KOPT-K1 (cell line): ENCODE results near the gene ACTL7A.

Experiments used
- H3K27ac ChIP-seq: fragments of 200-600 bp; sonication (generic); 2 replicates; pipeline ENCODE4 v1.5.1; 2016; ENCODE audit warnings: antibody characterized with exemption, mild to moderate bottlenecking, low read depth, low read length; ENCODE audit not compliant: poor library complexity, severe bottlenecking
- H3K36me3 ChIP-seq: fragments of 200-600 bp; sonication (generic); 2 replicates; pipeline ENCODE4 v1.5.1; 2017; ENCODE audit warnings: antibody characterized with exemption, mild to moderate bottlenecking, low read length, moderate library complexity; ENCODE audit not compliant: insufficient read depth
- H3K9me3 ChIP-seq: fragments of 200-600 bp; sonication (generic); 2 replicates; pipeline ENCODE4 v1.5.1; 2017; ENCODE audit warnings: antibody characterized with exemption, low read length, mild to moderate bottlenecking; ENCODE audit not compliant: insufficient read depth, poor library complexity, severe bottlenecking

The ACTL7A gene, protein sequence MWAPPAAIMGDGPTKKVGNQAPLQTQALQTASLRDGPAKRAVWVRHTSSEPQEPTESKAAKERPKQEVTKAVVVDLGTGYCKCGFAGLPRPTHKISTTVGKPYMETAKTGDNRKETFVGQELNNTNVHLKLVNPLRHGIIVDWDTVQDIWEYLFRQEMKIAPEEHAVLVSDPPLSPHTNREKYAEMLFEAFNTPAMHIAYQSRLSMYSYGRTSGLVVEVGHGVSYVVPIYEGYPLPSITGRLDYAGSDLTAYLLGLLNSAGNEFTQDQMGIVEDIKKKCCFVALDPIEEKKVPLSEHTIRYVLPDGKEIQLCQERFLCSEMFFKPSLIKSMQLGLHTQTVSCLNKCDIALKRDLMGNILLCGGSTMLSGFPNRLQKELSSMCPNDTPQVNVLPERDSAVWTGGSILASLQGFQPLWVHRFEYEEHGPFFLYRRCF

DNA sequence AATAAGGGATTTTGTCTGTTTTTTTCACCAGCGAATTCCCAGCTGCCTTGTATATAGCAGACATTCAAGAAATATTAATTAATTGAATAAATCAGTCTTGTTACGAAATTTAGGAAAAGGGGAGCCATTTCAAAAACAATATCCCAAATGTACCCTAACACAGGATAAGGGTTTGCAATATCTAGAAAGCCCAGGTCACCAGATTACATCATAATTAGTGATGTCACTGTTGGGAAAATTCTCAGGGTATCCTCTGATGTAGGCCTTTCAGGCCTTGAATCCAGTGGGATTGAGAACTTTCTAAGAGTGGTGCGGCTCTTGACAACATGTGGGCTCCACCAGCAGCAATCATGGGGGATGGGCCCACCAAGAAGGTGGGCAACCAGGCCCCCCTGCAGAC, at the start of gene ACTL7A:
TSS of gene ACTL7A (plus strand) at position 270 of the 400 bp plus-strand sequence. CDS start at position 327, 57 bp downstream.
- H3K9me3 ChIP-seq = no peaks in the 10 kb centered on the region
- H3K36me3 ChIP-seq = no peaks in the 10 kb centered on the region
- H3K27ac ChIP-seq = no peak within 1 kb of the TSS

DNA sequence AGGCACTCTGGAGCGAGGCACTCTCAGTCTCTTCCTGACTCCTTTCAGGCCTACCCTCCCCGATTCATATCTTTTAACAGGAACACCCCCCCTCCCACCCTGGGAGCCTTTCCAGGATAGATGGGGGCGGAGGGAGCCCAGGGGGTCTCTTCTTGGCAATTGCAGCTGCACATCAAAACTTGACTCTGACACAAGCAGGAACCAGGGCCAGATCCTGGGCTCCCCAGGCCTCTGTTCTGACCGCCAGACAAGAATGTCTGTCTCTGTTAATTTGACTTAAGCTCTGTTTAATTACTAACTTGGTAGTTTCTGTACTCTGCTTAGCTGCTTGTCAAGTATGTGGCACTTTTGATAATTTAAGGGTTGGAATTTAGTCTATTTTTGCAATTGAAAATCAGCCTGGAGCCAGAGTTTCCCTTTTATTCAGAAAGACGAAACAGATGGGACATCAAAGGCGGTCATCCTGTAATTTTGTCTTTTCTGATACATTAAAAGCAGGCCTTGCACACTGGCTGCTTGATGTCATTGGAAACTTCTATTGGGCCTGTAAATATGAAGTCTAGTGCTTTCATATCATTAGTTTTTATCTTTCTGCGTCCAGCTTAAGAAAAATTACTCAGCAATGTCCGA, 49.6 kb upstream of the ACTL7A start:
- H3K27ac ChIP-seq = no peak overlapping the region

DNA sequence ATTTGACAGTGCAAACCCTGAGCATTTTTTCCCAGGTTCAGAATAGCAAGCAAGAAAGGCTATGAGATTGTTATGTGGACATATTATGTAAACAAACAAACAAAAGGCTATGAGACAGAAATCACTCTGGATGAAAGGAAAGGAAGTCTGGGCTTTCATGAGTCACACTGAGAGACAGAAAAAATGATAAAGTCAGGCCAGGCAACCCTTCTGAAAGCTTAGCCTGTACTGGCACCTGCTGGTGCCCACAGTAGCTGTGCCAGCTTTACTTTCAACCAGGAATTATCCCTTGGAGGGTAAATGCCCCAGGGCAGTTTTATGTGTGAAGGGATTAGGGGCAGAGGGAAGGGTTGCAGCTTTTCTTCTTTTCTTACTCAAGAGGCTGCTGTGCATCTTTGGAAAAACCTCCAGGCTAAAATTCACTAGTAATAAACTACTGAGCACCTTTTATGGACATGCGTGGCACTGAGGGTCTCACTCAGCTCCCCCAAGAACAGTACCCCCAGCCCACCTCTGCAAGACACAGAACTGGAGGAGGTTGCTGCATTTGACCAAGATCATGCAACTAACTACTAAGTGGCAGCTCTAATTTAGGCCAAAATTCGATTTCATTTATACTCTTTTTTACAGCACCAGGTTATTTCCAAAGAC, 48.0 kb upstream of the ACTL7A start:
- Histone ChIP-seq H3K36me3 (no peaks in the 10 kb centered on the region), H3K27ac (no peak overlapping the region), H3K9me3 (no peaks in the 10 kb centered on the region)

More for the DNA sequence above, 49.6 kb upstream of the ACTL7A start:
- H3K9me3 ChIP-seq = no peaks in the 10 kb centered on the region
- H3K36me3 ChIP-seq = no peaks in the 10 kb centered on the region

DNA sequence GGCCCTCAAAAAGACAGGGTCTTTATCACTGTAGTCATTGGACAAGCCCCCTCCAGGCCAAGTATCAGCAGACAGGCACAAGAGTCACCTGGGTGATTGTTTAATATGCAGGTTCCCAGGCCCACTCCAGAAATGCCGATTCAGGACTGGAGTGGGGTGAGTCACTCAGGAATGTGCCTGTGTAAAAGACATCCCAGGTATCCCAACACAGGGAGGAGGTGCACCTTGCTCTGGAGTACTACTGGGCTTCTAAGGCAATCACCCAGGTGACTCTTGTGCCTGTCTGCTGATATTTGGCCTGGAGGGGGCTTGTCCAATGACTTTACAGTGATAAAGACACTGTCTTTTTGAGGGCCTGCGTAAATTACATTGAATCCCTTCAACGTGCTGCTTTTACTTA, 46.9 kb upstream of the ACTL7A start:
- no peaks in the 10 kb centered on the region for H3K9me3 ChIP-seq
- no peak overlapping the region for H3K27ac ChIP-seq
- H3K36me3 ChIP-seq = no peaks in the 10 kb centered on the region

DNA sequence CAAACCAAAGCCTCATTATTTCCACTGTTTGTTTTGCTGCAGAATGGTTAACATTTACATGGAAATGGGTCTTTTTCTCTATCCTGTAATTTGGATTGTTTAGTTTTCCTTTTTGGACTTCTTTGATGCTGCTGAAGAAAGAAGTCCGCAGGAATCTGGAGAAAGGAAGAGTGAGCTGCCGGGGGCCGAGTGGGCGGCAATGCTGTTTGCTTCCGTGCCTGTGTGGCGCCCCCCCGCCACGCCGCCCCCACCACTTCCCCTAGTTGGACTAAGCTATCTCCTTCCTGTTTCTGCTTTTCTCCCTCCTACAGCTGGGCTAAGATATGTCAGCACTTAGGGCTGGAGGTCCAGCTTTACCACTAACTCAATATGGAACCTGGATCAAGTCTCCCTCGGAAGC, 46.0 kb upstream of the ACTL7A start:
- Histone ChIP-seq H3K36me3 (no peaks in the 10 kb centered on the region), H3K27ac (no peak overlapping the region), H3K9me3 (no peaks in the 10 kb centered on the region)

DNA sequence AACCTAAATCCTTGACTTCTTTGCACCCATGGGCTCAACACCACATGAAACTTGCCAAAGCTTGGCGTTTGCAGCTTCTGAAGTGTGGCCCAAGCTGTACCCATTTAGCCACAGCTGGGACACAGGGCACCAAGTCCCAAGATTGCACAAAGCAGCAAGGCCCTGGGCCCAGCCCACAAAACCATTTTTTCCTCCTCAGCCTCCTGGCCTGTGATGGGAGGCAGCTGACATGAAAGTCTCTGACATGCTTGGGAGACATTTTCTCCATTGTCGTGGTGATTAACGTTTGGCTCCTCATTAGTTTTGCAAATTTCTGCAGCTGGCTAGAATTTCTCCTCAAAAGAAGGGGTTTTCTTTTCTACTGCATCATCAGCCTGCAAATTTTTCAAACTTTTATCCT, 38.2 kb upstream of the ACTL7A start:
- no peak overlapping the region for H3K27ac ChIP-seq
- no peaks in the 10 kb centered on the region for H3K36me3 ChIP-seq
- H3K9me3 ChIP-seq = peaks cover 10% of the 10 kb centered on the region

DNA sequence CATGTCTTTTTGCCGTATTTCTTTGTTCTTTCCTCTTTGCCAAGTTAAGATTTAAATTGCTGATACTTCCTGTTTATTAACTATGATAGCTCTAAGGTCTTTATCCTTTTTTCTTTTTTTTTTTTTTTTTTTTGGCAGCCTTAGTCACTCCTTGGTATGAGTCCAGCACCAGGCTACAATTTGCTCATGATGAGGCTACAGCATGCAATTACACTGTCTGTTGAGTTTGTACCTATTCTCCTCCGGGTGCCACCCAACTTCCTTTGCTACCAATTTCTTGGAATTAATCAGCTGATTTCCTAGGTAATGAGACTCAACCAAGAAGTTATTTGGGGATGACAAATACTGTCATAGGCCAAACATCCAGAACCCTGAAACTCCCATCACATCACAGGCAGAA, 31.8 kb upstream of the ACTL7A start:
- H3K9me3 ChIP-seq = no peaks in the 10 kb centered on the region
- no peak overlapping the region for H3K27ac ChIP-seq
- no peaks in the 10 kb centered on the region for H3K36me3 ChIP-seq

DNA sequence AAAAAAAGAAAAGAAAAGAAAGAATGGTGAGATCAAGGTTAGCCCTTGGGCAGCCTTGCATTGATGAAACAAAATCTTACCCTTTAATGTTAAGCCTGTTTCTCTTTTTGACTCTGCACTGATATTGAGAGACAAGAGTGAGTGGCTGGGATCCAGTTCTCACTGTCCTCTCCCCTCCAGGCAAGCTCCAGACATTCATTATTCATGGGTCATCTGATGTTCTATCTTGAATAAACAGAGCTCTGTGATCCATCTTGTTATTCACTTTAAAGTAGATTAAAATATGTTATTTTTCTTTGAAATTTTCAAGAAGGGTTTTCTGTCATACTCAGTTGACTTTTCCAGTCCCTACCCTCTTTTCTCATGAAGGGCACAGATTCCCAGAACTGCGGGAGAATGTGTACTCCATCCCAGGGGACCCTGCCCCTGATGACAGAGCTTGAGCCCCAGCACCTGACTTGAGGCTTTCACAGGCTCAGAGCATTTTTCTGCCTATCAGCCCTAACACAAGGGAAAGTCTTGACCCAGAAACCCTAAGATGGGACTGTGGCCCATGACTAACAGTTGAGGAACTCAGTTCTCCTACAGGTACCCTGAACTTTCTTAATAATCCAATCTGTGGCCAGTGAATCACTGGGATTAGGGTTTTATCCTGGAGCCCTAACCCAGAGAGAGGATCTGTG, 30.4 kb upstream of the ACTL7A start:
- no peak overlapping the region for H3K27ac ChIP-seq
- H3K36me3 ChIP-seq = no peaks in the 10 kb centered on the region
- H3K9me3 ChIP-seq = no peaks in the 10 kb centered on the region

DNA sequence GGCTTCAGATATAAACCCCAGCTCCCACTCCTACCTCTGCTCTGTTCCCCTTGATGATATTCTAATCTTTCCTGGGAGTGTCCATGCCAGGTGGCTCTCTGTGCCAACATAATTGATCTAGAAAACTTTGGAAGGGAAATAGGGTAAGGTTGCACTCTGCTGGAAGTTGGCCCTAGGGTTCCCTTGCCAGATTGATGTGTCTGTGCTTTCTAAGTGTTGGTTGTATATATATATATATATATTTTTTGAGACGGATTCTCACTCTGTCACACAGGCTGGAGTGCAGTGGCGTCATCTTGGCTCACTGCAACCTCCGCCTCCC, 29.9 kb upstream of the ACTL7A start:
- Histone ChIP-seq H3K9me3 (no peaks in the 10 kb centered on the region), H3K27ac (no peak overlapping the region), H3K36me3 (no peaks in the 10 kb centered on the region)

DNA sequence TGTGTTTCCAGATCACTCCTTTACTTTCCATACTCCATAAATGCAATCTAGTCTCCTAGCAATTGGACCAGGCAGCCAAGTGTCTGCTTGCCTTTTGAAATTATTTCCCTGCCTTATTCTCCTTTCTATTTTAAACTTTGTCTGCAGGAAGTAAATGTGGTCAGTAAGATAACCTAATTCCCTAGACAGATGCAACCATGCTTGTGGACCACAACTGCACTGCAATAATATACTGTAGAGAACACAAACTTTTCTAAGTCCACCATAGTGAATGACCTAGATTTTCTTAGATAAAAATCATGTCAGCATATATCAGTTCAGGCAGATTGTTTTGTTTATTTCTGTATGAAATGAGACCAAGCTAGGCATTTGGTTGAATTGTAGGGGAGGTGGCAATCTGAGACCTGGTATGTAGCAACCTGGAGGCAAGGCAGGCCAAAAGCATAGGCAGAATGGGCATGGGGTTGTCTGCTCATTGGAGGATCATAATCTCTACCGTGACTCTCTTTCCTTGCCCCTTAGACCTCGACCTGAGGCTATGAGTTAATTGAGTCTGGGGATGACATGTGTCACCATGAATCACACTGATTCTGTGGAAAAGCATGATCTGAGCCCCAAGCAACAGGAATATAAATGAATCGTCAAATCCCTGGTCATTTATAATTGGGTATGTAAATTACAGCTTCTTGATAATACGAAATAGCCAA, 27.0 kb upstream of the ACTL7A start:
- H3K36me3 ChIP-seq = no peaks in the 10 kb centered on the region
- no peak overlapping the region for H3K27ac ChIP-seq
- H3K9me3 ChIP-seq = no peaks in the 10 kb centered on the region

DNA sequence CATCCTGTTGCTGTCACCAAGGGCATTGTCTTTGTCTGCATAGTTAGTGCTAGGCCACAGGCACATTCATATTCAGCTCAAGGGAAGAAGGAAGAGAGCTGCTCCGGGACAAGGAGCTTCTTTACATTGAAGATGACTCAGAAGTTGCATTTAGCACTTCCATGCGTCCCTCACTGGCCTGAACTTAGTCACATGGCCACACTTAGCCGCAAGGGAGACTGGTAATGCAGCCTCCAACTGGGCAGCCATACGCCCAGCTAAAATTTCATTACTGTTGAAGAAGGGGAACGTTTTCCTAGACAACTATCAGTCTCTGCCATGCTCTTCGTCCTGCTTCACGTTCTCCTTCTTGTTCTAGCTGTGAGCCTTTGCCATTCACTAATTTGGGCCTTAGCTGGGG, 26.2 kb upstream of the ACTL7A start:
- H3K9me3 ChIP-seq = no peaks in the 10 kb centered on the region
- H3K27ac ChIP-seq = no peak overlapping the region
- H3K36me3 ChIP-seq = no peaks in the 10 kb centered on the region

DNA sequence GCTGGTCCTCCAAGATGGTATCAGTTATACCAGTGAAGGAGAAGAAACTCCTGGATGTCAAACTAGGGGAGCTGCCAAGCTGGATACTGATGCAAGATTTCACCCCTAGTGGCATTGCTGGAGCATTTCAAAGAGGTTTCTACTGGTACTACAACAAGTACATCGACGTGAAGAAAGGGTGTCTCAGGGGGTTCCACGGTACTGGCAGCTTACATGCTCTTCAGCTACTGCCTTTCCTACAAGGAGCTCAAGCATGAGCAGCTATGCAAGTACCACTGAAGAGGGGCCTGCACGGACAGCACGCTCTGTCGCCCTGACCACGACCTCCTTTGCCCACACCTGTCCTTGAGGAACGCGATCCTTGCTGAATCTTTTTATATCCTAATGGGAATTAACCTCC, 25.7 kb upstream of the ACTL7A start:
- H3K36me3 ChIP-seq = no peaks in the 10 kb centered on the region

DNA sequence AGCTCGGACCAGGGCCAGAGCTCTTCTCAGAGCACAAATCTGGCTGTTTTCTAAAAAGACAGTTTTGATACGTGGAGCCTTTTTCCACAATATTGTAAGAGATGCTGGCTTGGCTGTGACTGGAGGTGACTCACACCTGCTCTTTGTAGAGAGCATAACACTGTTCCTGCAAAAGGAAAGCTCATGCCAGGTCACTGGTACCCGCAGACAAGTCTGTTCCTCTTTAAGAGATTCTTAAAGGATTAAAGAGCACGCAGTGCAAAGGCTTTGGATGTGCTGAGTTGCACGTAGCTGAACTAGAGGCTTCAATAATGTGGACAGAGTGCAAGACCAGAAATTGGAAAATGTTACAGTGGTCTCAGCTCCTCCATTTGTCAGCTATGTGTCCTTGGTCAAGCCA, 25.3 kb upstream of the ACTL7A start:
- Histone ChIP-seq H3K27ac (no peak overlapping the region), H3K9me3 (no peaks in the 10 kb centered on the region), H3K36me3 (no peaks in the 10 kb centered on the region)

More for the DNA sequence above, 25.7 kb upstream of the ACTL7A start:
- Histone ChIP-seq H3K27ac (no peak overlapping the region), H3K9me3 (no peaks in the 10 kb centered on the region)

DNA sequence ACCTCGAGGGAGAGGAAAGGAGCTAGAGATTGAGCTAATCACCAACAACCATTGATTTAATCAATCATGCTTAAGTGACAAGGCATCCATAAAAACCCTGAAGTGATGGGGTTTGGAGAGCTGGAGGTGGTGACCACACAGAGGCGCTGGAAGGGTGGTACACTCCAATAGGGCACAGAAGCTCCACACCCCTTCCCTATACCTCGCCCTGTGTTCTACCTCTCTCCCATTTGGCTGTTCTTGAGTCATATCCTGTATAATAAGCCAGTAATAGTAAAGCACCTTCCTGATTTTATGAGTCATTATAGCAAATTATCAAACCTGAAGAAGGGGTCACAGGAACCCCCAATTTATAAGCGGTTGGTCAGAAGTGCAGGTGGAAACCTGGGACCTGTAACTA, 24.5 kb upstream of the ACTL7A start:
- Histone ChIP-seq H3K9me3 (no peaks in the 10 kb centered on the region), H3K36me3 (no peaks in the 10 kb centered on the region), H3K27ac (no peak overlapping the region)

DNA sequence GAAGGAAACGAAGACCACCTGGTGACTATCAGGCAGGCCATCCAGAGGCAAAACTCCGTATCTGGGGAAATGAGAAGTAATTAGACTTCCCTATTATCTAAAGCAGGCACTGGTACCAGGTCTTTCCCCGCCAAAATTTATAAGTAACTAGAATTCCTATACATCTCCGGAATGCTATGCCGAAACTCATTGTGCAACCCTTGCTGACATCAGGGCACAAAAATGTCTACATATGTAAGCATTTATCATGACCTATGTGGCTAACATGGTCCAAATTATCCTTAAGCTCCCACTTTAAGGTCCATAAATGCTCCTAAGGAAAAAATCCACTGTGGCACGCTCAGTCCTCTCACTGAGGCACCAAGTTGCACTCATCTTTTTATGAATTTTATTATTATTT, 24.0 kb upstream of the ACTL7A start:
- no peak overlapping the region for H3K27ac ChIP-seq
- H3K9me3 ChIP-seq = no peaks in the 10 kb centered on the region
- H3K36me3 ChIP-seq = no peaks in the 10 kb centered on the region
